ENCODE data around the gene TCERG1L.

- TF ChIP-seq CTCF (IDR thresholded peaks at IDR 0.05; ENCODE audit: poor library complexity), result no peak
- no peak for TF ChIP-seq EZH2 (IDR thresholded peaks at IDR 0.05; ENCODE audit: borderline replicate concordance)
These were observed 190 bp downstream of the TCERG1L start for GRCh38 chr10:131311402-131311660.
